Measurements from ENCODE around the gene CRB2.

Gene CRB2

DNA sequence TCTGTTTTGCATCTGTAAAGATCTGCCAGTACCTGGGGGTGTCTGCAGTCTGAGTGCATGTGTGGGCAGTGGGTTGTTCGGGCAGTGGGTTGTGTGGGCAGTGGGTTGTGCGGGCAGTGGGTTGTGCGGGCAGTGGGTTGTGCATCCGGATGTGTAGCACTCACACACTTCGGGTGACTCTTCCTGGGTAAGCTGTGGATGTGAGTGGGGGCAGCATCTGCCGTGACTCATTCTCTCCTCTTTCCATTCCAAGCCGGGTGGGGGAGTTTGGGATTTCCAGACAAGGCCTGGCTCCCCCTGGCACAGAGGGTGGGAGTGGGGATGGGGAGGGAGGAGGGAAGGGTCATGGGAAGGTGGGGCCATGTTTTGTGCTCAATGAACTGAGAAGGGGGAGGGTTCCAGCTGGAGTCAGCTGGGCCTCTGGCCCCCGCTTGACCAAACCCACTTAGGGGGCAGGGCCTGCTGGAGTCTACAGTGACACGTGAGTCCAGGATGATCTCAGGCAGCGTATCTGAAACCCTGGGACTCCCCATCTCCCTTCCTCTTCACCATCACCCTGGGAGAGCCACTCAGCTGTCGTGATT lies 8.3 kb downstream of the CRB2 start:
- DNase-seq (ENCODE audit: low read depth in 3 of 3) = no peak

- DNase-seq (ENCODE audit: low read depth in 3 of 3) = no peak
These were observed 9.4 kb downstream of the CRB2 start for GRCh38 chr9:123365287-123365880.

DNA sequence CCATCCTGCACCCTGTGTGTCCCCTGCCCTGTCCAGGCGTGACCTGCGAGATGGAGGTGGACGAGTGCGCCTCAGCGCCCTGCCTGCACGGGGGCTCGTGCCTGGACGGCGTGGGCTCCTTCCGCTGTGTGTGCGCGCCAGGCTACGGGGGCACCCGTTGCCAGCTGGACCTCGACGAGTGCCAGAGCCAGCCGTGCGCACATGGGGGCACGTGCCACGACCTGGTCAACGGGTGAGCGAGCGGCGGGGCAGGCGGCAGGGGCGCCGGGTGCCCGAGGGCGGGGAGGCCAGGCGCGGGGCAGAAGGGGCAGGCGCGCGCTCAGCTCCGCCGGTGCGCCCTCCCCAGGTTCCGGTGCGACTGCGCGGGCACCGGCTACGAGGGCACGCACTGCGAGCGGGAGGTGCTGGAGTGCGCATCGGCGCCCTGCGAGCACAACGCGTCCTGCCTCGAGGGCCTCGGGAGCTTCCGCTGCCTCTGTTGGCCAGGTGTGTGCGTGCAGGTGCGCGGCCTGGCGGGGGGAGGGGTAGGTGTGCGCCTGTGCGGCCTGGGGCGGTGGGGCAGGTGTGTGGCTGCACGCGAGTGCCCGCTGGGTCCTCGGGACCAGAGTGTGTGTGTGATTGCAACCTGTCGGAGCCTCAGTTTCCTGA lies 10.0 kb downstream of the CRB2 start:
- no peak for DNase-seq (ENCODE audit: low read depth in 3 of 3)

DNA sequence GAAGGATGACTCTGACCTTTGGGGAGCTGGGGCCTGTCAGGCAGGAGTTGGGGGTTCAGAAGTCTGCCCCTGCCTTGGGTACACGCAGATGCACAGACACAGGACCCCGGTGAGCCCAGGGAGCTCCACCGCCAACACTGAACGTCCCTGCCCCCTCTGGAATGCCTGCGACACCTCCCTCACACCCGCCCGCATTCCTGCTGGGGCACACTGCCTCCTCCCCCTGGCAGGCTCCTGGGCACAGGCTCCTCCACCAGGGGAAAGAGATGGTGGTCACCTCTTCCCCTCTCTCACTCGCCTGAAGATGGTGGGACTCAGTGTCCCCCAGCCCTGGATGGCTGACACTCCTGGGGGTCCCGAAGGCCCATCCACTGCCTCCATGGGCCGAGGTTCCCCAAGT lies 12.0 kb downstream of the CRB2 start:
- DNase-seq (ENCODE audit: low read depth in 3 of 3) = no peak

DNA sequence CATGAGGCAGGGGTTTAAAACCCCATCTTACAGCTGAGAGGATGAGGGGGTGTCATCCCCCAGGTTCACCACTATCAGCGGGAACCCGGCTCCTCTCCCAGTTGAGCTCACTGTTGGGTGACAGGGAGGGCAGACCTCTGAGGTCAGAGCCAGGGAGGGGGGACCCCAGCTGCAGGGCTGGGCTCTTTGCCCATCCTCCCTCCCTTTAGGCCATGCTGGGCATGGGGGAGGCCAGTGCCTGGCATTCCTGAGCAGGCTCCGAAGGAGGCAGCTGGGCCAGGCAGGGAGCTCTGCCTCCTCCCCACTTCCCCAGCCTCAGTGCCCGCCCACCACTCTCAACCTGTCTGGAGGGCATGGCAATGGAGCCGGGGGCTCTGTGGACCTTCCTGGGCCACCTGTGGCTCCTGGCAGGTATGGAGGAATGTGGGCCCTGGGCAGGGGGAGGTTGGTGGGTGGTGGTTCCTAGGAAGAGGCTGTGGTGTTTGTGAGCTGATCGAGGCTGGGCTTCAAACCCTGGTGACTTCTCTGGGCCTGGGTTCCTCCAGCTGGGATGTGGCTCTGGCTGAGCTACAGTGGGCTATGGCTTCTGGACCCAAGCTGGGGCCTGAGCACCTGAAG lies 12.6 kb downstream of the CRB2 start:
- no peak for DNase-seq (ENCODE audit: low read depth in 3 of 3)

DNA sequence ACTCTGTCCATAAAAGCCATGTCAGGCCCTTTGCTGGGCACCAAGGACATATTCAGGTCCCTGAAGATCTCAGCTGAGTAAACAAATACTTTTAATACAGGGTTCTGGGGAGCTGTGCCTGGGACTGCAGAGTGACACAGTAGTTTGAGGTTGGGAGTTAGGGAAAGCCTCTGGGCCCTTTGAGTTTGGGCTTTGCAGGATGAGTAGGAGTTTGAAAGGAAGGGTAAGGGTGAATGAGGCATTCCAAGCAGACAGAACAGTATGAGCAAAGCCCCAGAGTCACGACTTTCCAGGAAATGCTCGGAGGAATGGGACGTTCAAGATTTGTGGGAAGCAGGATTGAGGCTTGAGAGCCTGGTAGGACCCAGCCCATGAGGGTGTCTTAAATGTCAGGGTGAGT lies 13.3 kb downstream of the CRB2 start:
- no peak for DNase-seq (ENCODE audit: low read depth in 3 of 3)

DNA sequence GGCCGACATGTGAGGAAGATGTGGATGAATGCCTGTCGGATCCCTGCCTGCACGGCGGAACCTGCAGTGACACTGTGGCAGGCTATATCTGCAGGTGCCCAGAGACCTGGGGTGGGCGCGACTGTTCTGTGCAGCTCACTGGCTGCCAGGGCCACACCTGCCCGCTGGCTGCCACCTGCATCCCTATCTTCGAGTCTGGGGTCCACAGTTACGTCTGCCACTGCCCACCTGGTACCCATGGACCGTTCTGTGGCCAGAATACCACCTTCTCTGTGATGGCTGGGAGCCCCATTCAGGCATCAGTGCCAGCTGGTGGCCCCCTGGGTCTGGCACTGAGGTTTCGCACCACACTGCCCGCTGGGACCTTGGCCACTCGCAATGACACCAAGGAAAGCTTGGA lies 14.1 kb downstream of the CRB2 start:
- DNase-seq (ENCODE audit: low read depth in 3 of 3) = no peak

- no peak for DNase-seq (ENCODE audit: low read depth in 3 of 3)
These were observed 14.7 kb downstream of the CRB2 start for GRCh38 chr9:123370526-123371227.

- DNase-seq (ENCODE audit: low read depth in 3 of 3) = no peak
These were observed 15.2 kb downstream of the CRB2 start for GRCh38 chr9:123371228-123371584.

- DNase-seq (ENCODE audit: low read depth in 3 of 3) = no peak
These were observed 16.0 kb downstream of the CRB2 start for GRCh38 chr9:123371805-123372590.

DNA sequence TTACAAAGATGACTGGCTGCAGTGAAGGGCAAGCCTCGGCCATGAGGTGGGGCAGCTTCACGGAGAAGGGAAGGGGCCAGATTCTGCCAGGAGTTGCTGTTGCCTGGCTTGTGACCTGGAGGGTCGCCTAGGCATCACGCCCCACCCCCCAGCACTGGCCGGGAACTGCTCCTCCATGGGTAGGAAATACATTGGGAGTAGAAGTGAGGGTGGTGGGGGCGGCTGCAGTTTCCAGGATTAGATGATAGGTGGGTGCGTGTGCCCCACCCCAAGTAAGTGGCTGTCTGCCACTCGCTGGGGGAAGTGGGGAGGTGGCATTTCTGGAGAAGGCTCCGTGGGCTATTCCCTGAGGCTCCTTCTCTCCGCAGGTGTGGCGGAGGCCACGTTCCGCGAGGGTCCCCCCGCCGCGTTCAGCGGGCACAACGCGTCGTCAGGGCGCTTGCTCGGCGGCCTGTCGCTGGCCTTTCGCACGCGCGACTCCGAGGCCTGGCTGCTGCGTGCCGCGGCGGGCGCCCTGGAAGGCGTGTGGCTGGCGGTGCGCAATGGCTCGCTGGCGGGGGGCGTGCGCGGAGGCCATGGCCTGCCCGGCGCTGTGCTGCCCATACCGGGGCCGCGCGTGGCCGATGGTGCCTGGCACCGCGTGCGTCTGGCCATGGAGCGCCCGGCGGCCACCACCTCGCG lies 16.9 kb downstream of the CRB2 start:
- no peak for DNase-seq (ENCODE audit: low read depth in 3 of 3)

- DNase-seq (ENCODE audit: low read depth in 3 of 3) = no peak
These were observed 17.5 kb downstream of the CRB2 start for GRCh38 chr9:123373447-123373923.

GRCh38 chr9:123373946-123374345 lies 17.9 kb downstream of the CRB2 start:
- DNase-seq (ENCODE audit: low read depth in 3 of 3) = no peak

DNA sequence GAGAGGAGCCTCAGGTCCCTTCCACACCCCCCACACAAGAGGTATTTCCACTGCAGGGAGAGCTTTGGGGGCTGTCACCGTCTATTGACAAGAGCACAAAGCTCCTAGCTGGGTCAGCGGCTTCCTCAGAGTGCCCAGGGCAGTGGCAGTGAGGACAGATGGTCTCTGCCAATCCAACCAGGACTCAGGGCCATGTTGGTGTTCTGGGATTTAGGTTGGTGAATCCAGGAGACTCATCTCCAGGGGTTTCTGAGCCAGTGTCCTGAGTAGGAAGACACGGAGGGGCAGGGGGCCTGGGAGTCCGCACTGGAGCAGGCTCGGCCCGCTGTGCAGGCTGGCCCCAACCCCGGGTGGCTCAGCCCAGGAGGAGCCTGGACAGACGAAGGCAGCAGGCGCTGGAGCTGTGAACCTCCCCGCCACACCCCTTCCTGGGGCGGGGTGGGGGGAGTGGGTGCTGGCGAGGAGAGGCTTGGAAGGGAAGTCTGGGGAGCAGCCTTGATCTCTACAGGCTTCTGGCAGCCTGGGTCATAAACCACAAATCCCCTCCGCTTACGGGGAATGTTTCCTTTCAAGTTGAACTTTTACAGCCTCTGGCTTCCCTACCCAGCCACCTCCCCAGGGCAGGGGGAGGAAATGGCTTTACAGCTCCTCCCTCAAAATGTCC lies 19.6 kb downstream of the CRB2 start:
- no peak for DNase-seq (ENCODE audit: low read depth in 3 of 3)

GRCh38 chr9:123376218-123377071 lies 20.4 kb downstream of the CRB2 start:
- DNase-seq (ENCODE audit: low read depth in 3 of 3) = no peak

DNA sequence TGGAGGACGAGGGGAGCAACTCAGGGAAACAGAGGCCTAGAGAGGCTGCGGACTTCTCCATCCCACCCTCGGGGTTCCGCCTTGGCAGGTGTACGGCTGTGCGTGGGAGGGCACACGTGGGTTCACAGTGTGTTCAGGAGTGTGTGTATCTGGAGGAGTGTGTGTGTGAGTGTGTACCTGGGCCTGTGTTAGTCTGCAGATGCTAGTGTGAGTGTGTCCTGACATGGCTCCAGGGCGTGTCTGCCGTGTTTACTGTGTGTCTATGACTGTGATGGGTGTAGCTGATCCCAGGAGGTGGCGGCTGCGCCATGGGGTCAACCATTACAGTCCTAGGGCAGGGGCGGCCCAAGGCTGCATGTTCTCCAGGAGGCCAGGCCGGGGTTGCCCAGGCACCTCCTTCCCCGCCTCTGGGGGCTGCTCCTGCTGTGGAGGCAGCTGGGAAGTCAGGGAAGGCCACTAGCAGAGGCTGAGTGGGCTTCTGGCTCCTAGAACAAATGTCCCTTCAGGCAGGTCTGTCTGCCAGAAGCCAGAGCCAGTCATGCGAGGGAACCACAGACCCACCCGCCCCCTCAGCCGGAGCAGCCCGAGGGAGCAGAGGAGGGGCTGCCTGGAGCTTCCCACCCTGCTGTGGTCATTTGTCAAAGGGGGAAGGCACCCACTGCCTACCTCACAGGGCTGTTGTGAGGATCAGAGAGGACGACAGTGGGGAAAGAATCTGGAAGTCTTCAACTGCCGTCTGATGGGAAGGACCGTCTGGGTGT lies 21.4 kb downstream of the CRB2 start:
- DNase-seq (ENCODE audit: low read depth in 3 of 3) = no peak

GRCh38 chr9:123378025-123378424 lies 22.0 kb downstream of the CRB2 start:
- no peak for DNase-seq (ENCODE audit: low read depth in 3 of 3)

GRCh38 chr9:123378956-123379660 lies 23.1 kb downstream of the CRB2 start:
- no peak for DNase-seq (ENCODE audit: low read depth in 3 of 3)

All from stimulated activated CD4-positive, alpha-beta T cell treated with anti-CD3 and anti-CD28 coated beads, TNF-alpha, amount 100 ng/mL, for 24 hours (primary cell).